ENCODE results near the gene FRMD4A.

The FRMD4A gene

GRCh38 chr10:13812804-13813203 is 517.9 kb downstream of the FRMD4A start:
- TF ChIP-seq ARNT (IDR thresholded peaks at IDR 0.05) (no peak), BHLHE40 (IDR thresholded peaks at IDR 0.05; ENCODE audit: borderline replicate concordance) (no peak), FOXA1 (IDR thresholded peaks at IDR 0.05) (no peak)
- ChIA-PET POLR2A (no interaction called here), CTCF (no interaction called here)
- no peak for DNase-seq (ENCODE audit: extremely low spot score)

- CTCF ChIA-PET: interaction anchor here (0.6 kb wide), 1 partner anchor 231 kb away, joined by 3 read pairs; no protein-coding TSS in a partner anchor
- POLR2A ChIA-PET: no interaction called here
- no peak for DNase-seq (ENCODE audit: extremely low spot score)
- TF ChIP-seq FOXK2 (IDR thresholded peaks at IDR 0.05) (no peak), LEF1 (IDR thresholded peaks at IDR 0.05; ENCODE audit: borderline replicate concordance) (no peak), FOXM1 (IDR thresholded peaks at IDR 0.05; ENCODE audit: borderline replicate concordance) (no peak), ELF4 (IDR thresholded peaks at IDR 0.05) (no peak), BHLHE40 (IDR thresholded peaks at IDR 0.05; ENCODE audit: borderline replicate concordance) (no peak), NFRKB (IDR thresholded peaks at IDR 0.05) (no peak), TARDBP (IDR thresholded peaks at IDR 0.05) (no peak), CTBP1 (IDR thresholded peaks at IDR 0.05; ENCODE audit: borderline replicate concordance) (no peak), PKNOX1 (IDR thresholded peaks at IDR 0.05) (no peak), SUZ12 (IDR thresholded peaks at IDR 0.05) (no peak), ZNF384 (IDR thresholded peaks at IDR 0.05) (no peak)
Measured at GRCh38 chr10:13810568-13810967, 520.2 kb downstream of the FRMD4A start.

GRCh38 chr10:13809427-13809826 is 521.3 kb downstream of the FRMD4A start:
- ChIA-PET POLR2A (no interaction called here), CTCF (no interaction called here)
- no peak for DNase-seq (ENCODE audit: extremely low spot score)
- no peak for TF ChIP-seq TARDBP (IDR thresholded peaks at IDR 0.05)
- no peak for TF ChIP-seq ARNT (IDR thresholded peaks at IDR 0.05)
- no peak for TF ChIP-seq L3MBTL2 (conservative IDR thresholded peaks at IDR 0.05)
- no peak for TF ChIP-seq ZNF384 (IDR thresholded peaks at IDR 0.05)
- no peak for TF ChIP-seq SP1 (IDR thresholded peaks at IDR 0.05)
- no peak for TF ChIP-seq BHLHE40 (IDR thresholded peaks at IDR 0.05; ENCODE audit: borderline replicate concordance)
- TF ChIP-seq FOXK2 (IDR thresholded peaks at IDR 0.05): no peak

- no peak for TF ChIP-seq FOXA1 (IDR thresholded peaks at IDR 0.05)
- CTCF ChIA-PET: no interaction called here
- no peak for DNase-seq (ENCODE audit: extremely low spot score)
- POLR2A ChIA-PET: no interaction called here
Measured at GRCh38 chr10:13808556-13809391, 522.0 kb downstream of the FRMD4A start.

GRCh38 chr10:13806419-13806818 is 524.3 kb downstream of the FRMD4A start:
- DNase-seq (ENCODE audit: extremely low spot score): no peak
- CTCF ChIA-PET: no interaction called here
- POLR2A ChIA-PET: no interaction called here
- TF ChIP-seq SUZ12 (IDR thresholded peaks at IDR 0.05) (no peak), ELF4 (IDR thresholded peaks at IDR 0.05) (no peak), FOXM1 (IDR thresholded peaks at IDR 0.05; ENCODE audit: borderline replicate concordance) (no peak), L3MBTL2 (conservative IDR thresholded peaks at IDR 0.05) (no peak), FOXA1 (IDR thresholded peaks at IDR 0.05) (no peak), ARNT (IDR thresholded peaks at IDR 0.05) (no peak), PKNOX1 (IDR thresholded peaks at IDR 0.05) (no peak), FOXK2 (IDR thresholded peaks at IDR 0.05) (no peak), TARDBP (IDR thresholded peaks at IDR 0.05) (no peak), SP1 (IDR thresholded peaks at IDR 0.05) (no peak), BHLHE40 (IDR thresholded peaks at IDR 0.05; ENCODE audit: borderline replicate concordance) (no peak), CTBP1 (IDR thresholded peaks at IDR 0.05; ENCODE audit: borderline replicate concordance) (no peak), ZNF384 (IDR thresholded peaks at IDR 0.05) (no peak), NFRKB (IDR thresholded peaks at IDR 0.05) (no peak), LEF1 (IDR thresholded peaks at IDR 0.05; ENCODE audit: borderline replicate concordance) (no peak)

GRCh38 chr10:13803566-13804554 is 526.9 kb downstream of the FRMD4A start:
- DNase-seq (ENCODE audit: extremely low spot score): no peak
- TF ChIP-seq FOXM1 (IDR thresholded peaks at IDR 0.05; ENCODE audit: borderline replicate concordance): no peak
- no peak for TF ChIP-seq SP1 (IDR thresholded peaks at IDR 0.05)
- no peak for TF ChIP-seq BHLHE40 (IDR thresholded peaks at IDR 0.05; ENCODE audit: borderline replicate concordance)
- TF ChIP-seq LEF1 (IDR thresholded peaks at IDR 0.05; ENCODE audit: borderline replicate concordance): no peak
- no peak for TF ChIP-seq ZNF384 (IDR thresholded peaks at IDR 0.05)
- no peak for TF ChIP-seq ELF4 (IDR thresholded peaks at IDR 0.05)
- no peak for TF ChIP-seq SUZ12 (IDR thresholded peaks at IDR 0.05)
- TF ChIP-seq HDGF (IDR thresholded peaks at IDR 0.05; ENCODE audit: borderline replicate concordance): no peak
- no peak for TF ChIP-seq FOXA1 (IDR thresholded peaks at IDR 0.05)
- TF ChIP-seq ARNT (IDR thresholded peaks at IDR 0.05): no peak
- TF ChIP-seq FOXK2 (IDR thresholded peaks at IDR 0.05): no peak
- no peak for TF ChIP-seq PKNOX1 (IDR thresholded peaks at IDR 0.05)
- no peak for TF ChIP-seq TARDBP (IDR thresholded peaks at IDR 0.05)
- TF ChIP-seq CTBP1 (IDR thresholded peaks at IDR 0.05; ENCODE audit: borderline replicate concordance): no peak
- no peak for TF ChIP-seq NFRKB (IDR thresholded peaks at IDR 0.05)
- TF ChIP-seq L3MBTL2 (conservative IDR thresholded peaks at IDR 0.05): no peak
- POLR2A ChIA-PET: no interaction called here
- CTCF ChIA-PET: interaction anchor here (0.6 to 0.9 kb wide), 3 partner anchors 21 to 230 kb away, joined by 3 to 4 read pairs (median 3); no protein-coding TSS in a partner anchor
